Endothelial cell of umbilical vein (primary cell): ENCODE results near the gene JARID2. TPM values are rescaled to one million over a fixed set of nuclear protein-coding genes. Genes with fewer than 3 reads are reported as not detected.
A peak's percentile ranks its signal among the peaks of the same experiment; 100 is the strongest.

ENCODE experiments used
- BruUV-seq: library from RNA; stranded (reverse); fragments of 400-500 nt; replicated peaks from 2 replicates; lab custom pipeline; 2021; lab: Mats Ljungman, UMichigan
- CTCF ChIA-PET: fragments of 300-600, 350-600 bp; sonication (Branson Sonifier 250); formaldehyde crosslinking; loops from one replicate; lab custom pipeline; 2021; ENCODE audit warnings: antibody characterized with exemption, inconsistent platforms; lab: Charles Lee
- POLR2A ChIA-PET: fragments of 300-600, 350-600 bp; sonication (Branson Sonifier 250); formaldehyde crosslinking; loops from one replicate; lab custom pipeline; 2021; ENCODE audit warnings: antibody characterized with exemption, inconsistent platforms; lab: Charles Lee
- DNase-seq: peaks from one replicate; pipeline ENCODE4 v3.0.0-alpha.2; 2011; ENCODE audit warnings: low read depth, low spot score
- FAIRE-seq: peaks from 2 replicates; lab custom pipeline; 2011; peaks lifted over from hg19 to GRCh38; lab: Jason Lieb, UNC
- H2AFZ ChIP-seq: 2 replicates; pipeline ENCODE4 v1.6.0; 2012; ENCODE audit warnings: low read depth, low read length, control low read depth, inconsistent platforms
- H3K27ac ChIP-seq: 2 replicates; pipeline ENCODE4 v1.5.1; 2011; ENCODE audit warnings: low read depth, mild to moderate bottlenecking, control low read depth, low read length, moderate library complexity; ENCODE audit not compliant: insufficient read depth
- H3K27me3 ChIP-seq, 2 experiments: 2 replicates each; pipeline versions ENCODE4 v1.6.0 to v1.6.1; 2011; ENCODE audit warnings: low read length in 2 of 2, mixed read lengths in 1 of 2; ENCODE audit not compliant: control insufficient read depth in 2 of 2, insufficient read depth in 2 of 2
- H3K36me3 ChIP-seq, 2 experiments: 2 replicates in 1 of 2; 3 replicates in 1 of 2; pipeline ENCODE4 v1.5.1; 2011; ENCODE audit warnings: low read length in 2 of 2, mild to moderate bottlenecking in 1 of 2, moderate library complexity in 1 of 2; ENCODE audit not compliant: control insufficient read depth in 2 of 2, insufficient read depth in 2 of 2; ENCODE audit errors: extremely low read depth in 1 of 2
- H3K4me1 ChIP-seq: 3 replicates; pipeline ENCODE4 v1.5.1; 2011; ENCODE audit warnings: mild to moderate bottlenecking, low read length; ENCODE audit not compliant: control insufficient read depth, insufficient read depth; ENCODE audit errors: extremely low read depth
- H3K4me2 ChIP-seq: 2 replicates; pipeline ENCODE4 v1.6.1; 2011; ENCODE audit warnings: low read length, control low read depth, mixed read lengths; ENCODE audit not compliant: insufficient read depth
- H3K4me3 ChIP-seq, 3 experiments: fragments of 200-600 bp in 1 of 3; sonication (generic), shearing (Covaris generic) in 1 of 3; replicated peaks in 1 of 3; 2 replicates each; pipeline ENCODE4 v1.5.1; 2011 to 2016; ENCODE audit warnings: control low read depth in 3 of 3, low read length in 3 of 3, mild to moderate bottlenecking in 2 of 3, inconsistent platforms in 1 of 3, low read depth in 1 of 3, moderate library complexity in 1 of 3; ENCODE audit not compliant: insufficient read depth in 1 of 3
- H3K79me2 ChIP-seq: 2 replicates; pipeline ENCODE4 v1.6.0; 2012; ENCODE audit warnings: low read length, inconsistent platforms; ENCODE audit not compliant: control insufficient read depth, insufficient read depth
- H3K9ac ChIP-seq: replicated peaks from 2 replicates; pipeline ENCODE3; 2011; ENCODE audit warnings: low read length, control low read depth; ENCODE audit not compliant: insufficient read depth; ENCODE audit errors: extremely low read depth
- H3K9me1 ChIP-seq: replicated peaks from 3 replicates; pipeline ENCODE4 v1.6.0; 2011; ENCODE audit warnings: mild to moderate bottlenecking, low read length; ENCODE audit not compliant: control insufficient read depth, insufficient read depth; ENCODE audit errors: extremely low read depth
- H3K9me3 ChIP-seq: replicated peaks from 2 replicates; pipeline ENCODE4 v1.5.1; 2012; ENCODE audit warnings: low read length, inconsistent platforms; ENCODE audit not compliant: control insufficient read depth, insufficient read depth
- H4K20me1 ChIP-seq: replicated peaks from 2 replicates; pipeline ENCODE3; 2011; ENCODE audit warnings: mild to moderate bottlenecking, low read length; ENCODE audit not compliant: control insufficient read depth, insufficient read depth; ENCODE audit errors: extremely low read depth
- EZH2 ChIP-seq: IDR thresholded peaks from 2 replicates; pipeline ENCODE4 v1.6.1; 2012; ENCODE audit warnings: borderline replicate concordance, low read depth, mild to moderate bottlenecking, moderate library complexity, low read length, inconsistent platforms; ENCODE audit not compliant: severe bottlenecking
- FOS ChIP-seq: IDR thresholded peaks from 2 replicates; pipeline ENCODE4 v1.6.1; 2011; ENCODE audit warnings: mild to moderate bottlenecking, low read length, moderate library complexity, borderline replicate concordance; ENCODE audit not compliant: insufficient read depth
- GATA2 ChIP-seq: IDR thresholded peaks from 2 replicates; pipeline ENCODE4 v1.7.0; 2011; ENCODE audit warnings: low read depth, mild to moderate bottlenecking, moderate library complexity, mixed read lengths, low read length; ENCODE audit not compliant: insufficient read length, insufficient read depth
- dilution Hi-C: fragments of 300-500 bp; cut with MboI; formaldehyde crosslinking; loops from one replicate; pipeline ENCODE4 v1.15.0; 2019; ENCODE audit warnings: low sequenced_read_pairs; ENCODE audit not compliant: extremely low pct_ligation_motif_present
- intact Hi-C: fragments of 100-400 bp; cut with micrococcal nuclease; formaldehyde crosslinking; loops from one replicate; pipeline ENCODE4 v1.10.0; 2022
- polyA plus RNA-seq, 4 experiments: library from polyadenylated mRNA; depleted of rRNA in 3 of 4; stranded (reverse) in 3 of 4; unstranded in 1 of 4; fragments of >200 nt; gene quantifications; 2 replicates each; pipeline versions ENCODE4 v1.2.1 to v1.2.3, GENCODE V29; 2011 to 2012; ENCODE audit warnings: missing spikeins in 1 of 4
- total RNA-seq: library from RNA; stranded (reverse); gene quantifications from 2 replicates; pipeline ENCODE4 v1.2.3, GENCODE V29; 2021
- TF ChIP-seq, protein P1 (sequence below), 2 donors: IDR thresholded peaks; 1 replicate in 1 of 2; 2 replicates in 1 of 2; pipeline ENCODE4 v1.5.1; 2011; ENCODE audit warnings: low read length in 2 of 2, mild to moderate bottlenecking in 2 of 2, moderate library complexity in 2 of 2, control low read depth in 1 of 2, inconsistent platforms in 1 of 2, low read depth in 1 of 2; ENCODE audit not compliant: insufficient read depth in 1 of 2; ENCODE audit errors: extremely low read depth in 1 of 2

JARID2 gene
- total and polyA plus RNA-seq, 2 donors (not counting 3 experiments of a cell fraction or from before 2014, with no cell fraction given): 2.9 to 10.6 TPM

DNA sequence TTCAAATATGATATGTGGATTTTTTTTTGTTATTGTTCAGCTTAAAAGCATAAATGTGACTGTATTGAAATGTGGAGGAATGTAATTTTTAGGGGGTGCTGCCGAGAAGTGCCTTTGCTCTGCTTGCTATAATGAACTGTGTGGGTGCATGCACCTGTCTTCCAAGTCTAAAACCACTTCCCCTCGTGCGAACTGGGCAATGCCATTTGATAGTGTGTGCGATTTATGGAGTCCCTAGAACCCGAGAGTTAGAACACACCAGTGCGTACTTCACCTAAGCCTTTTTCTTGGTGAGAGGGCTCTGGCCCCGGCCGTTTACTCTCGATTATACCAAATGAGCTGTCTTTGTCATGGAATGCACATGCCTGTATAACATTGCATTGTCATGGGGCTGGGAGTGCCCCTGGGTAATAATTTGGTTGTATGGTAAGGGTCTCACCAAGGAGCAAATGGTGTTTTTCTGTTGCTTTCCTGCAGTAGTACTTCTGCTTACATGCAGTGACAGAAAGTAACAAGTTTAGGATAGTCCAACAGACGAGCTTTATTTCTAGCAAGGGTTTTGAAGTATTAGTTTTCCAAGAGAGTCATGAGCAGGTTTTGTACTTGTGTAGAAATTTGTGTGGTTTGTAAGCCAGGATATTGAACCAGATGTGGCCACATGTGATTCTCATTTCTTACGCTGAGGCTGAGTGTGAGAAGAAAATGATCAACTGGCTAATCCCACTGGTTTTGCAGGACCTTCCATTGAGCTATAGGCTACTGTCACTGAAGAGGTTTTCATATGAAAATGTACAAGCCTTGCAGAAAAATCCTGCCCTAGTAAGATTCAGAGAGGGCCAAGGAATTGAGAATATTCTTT lies 244.6 kb downstream of the JARID2 start:
- Histone ChIP-seq H3K36me3 (peaks cover 0 to 2% of the 10 kb centered on the region in 2 experiments), H3K79me2 (no peaks in the 10 kb centered on the region), H3K4me1 (no peaks in the 10 kb centered on the region), H2AFZ (no peak overlapping the region), H3K9me3 (no peaks in the 10 kb centered on the region), H3K4me3 (no peak overlapping the region), H4K20me1 (no peaks in the 10 kb centered on the region), H3K4me2 (no peak overlapping the region), H3K9me1 (no peaks in the 10 kb centered on the region), H3K27ac (no peak overlapping the region), H3K27me3 (no peaks in the 10 kb centered on the region), H3K9ac (no peak overlapping the region)
- POLR2A ChIA-PET: interaction anchor here (0.6 kb wide), 1 partner anchor 1294 kb away, joined by 9 read pairs; no protein-coding TSS in a partner anchor
- FAIRE-seq (no peak), DNase-seq (no peak)
- TF ChIP-seq GATA2: no peak
- TF ChIP-seq EZH2: no peak
- TF ChIP-seq FOS: no peak
- dilution Hi-C loops: no loop called here
- no TSS peak for BruUV-seq
- CTCF ChIA-PET: interaction anchor here (0.9 to 2.8 kb wide), 14 partner anchors 9 to 1361 kb away, joined by 3 to 16 read pairs (median 3); no protein-coding TSS in a partner anchor
- intact Hi-C loops: loop anchor here (1.0 kb wide), 3 partner anchors 133 to 1279 kb away; no protein-coding TSS in a partner anchor

DNA sequence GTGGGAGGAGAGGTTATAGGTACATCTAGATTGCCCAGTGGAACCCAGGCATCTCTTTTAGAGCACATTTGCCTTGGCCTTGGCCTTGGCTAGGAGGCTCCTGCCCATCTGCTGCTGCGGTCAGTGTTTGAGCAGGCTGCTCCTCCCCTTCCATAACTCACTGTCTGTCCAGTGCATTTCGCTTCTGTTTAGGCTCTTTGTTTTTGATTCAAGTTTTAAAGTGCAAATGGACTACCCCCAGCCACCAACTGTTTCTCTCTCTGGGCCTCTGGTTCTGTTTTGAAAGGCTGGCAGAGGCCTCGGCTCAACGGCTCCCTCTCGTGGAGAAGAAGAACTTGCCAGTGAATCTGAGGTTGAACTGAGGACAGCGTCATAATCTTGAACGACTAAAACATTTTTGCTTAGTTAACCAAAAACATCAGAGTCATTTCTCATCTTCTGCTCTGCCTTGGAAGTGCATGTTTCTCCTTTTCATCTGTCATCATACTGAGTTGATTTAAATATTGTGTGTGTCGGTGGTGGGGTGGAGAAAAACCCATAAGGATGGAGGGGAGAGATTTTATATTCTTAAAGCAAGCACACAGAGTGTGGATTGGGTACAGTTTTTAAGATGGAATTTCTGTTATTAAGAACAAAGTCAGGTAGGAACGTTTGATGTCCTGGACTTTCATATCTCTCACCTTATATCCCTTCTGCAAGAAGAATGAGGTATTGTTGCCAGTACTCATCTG lies 245.6 kb downstream of the JARID2 start:
- peak; percentile 93 for FAIRE-seq
- no TSS peak for BruUV-seq

More for the DNA sequence above, 245.6 kb downstream of the JARID2 start:
- peak; percentile 54 for DNase-seq
- Histone ChIP-seq H3K4me1 (no peaks in the 10 kb centered on the region), H2AFZ (no peak overlapping the region), H3K4me2 (no peak overlapping the region), H3K27me3 (no peaks in the 10 kb centered on the region), H3K9me3 (no peaks in the 10 kb centered on the region), H4K20me1 (no peaks in the 10 kb centered on the region), H3K36me3 (peaks cover 0 to 2% of the 10 kb centered on the region in 2 experiments), H3K79me2 (no peaks in the 10 kb centered on the region), H3K4me3 (no peak overlapping the region), H3K9me1 (no peaks in the 10 kb centered on the region), H3K9ac (no peak overlapping the region), H3K27ac (no peak overlapping the region)
- TF ChIP-seq EZH2 (no peak), FOS (no peak)
- TF ChIP-seq, protein P1, sequence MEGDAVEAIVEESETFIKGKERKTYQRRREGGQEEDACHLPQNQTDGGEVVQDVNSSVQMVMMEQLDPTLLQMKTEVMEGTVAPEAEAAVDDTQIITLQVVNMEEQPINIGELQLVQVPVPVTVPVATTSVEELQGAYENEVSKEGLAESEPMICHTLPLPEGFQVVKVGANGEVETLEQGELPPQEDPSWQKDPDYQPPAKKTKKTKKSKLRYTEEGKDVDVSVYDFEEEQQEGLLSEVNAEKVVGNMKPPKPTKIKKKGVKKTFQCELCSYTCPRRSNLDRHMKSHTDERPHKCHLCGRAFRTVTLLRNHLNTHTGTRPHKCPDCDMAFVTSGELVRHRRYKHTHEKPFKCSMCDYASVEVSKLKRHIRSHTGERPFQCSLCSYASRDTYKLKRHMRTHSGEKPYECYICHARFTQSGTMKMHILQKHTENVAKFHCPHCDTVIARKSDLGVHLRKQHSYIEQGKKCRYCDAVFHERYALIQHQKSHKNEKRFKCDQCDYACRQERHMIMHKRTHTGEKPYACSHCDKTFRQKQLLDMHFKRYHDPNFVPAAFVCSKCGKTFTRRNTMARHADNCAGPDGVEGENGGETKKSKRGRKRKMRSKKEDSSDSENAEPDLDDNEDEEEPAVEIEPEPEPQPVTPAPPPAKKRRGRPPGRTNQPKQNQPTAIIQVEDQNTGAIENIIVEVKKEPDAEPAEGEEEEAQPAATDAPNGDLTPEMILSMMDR (IDR thresholded peaks at IDR 0.05; ENCODE audit: extremely low read depth in 1 of 2, insufficient read depth in 1 of 2, low read depth in 1 of 2, low read length in 2 of 2): peak; percentile 84 to 90
- POLR2A ChIA-PET: no interaction called here
- intact Hi-C loops: loop anchor here (1.0 kb wide), 3 partner anchors 132 to 1280 kb away; no protein-coding TSS in a partner anchor
- dilution Hi-C loops: no loop called here
- CTCF ChIA-PET: interaction anchor here (1.0 to 2.2 kb wide), 9 partner anchors 10 to 133 kb away, joined by 3 to 16 read pairs (median 4); no protein-coding TSS in a partner anchor
